Measurements from ENCODE around the gene EPHB1. TPM values are rescaled to one million over a fixed set of nuclear protein-coding genes. Genes with fewer than 3 reads are reported as not detected.
"Not testable (repeated sequence)": the region's sequence is repeated elsewhere in the genome, so short reads cannot be mapped to it uniquely, and the experiment has no call there.

Gene EPHB1
- total RNA-seq, 4 donors from 2014 or later: 2.6 to 5.3 (median 3.1) TPM; not detected in 1

- Histone ChIP-seq H3K9me3 (no peaks in the 10 kb centered on the region), H3K4me1 (no peaks in the 10 kb centered on the region), H3K4me3 (no peak overlapping the region), H3K27me3 (no peaks in the 10 kb centered on the region), H3K36me3 (no peaks in the 10 kb centered on the region), H3K27ac (no peak overlapping the region)
- intact Hi-C loops (cut with DNase I; ENCODE audit: low total_unique reads): no loop called here
- DNase-seq: no peak
- TF ChIP-seq POLR2A (IDR thresholded peaks at IDR 0.05) (no peak), CTCF (IDR thresholded peaks at IDR 0.05) (no peak)
Observed at GRCh38 chr3:135017003-135017893, 222.2 kb downstream of the EPHB1 start.

GRCh38 chr3:135018149-135018923, 223.3 kb downstream of the EPHB1 start:
- TF ChIP-seq CTCF (IDR thresholded peaks at IDR 0.05) (no peak), POLR2A (IDR thresholded peaks at IDR 0.05) (no peak)
- H3K27ac ChIP-seq: no peak overlapping the region
- no peak overlapping the region for H3K4me3 ChIP-seq
- H3K4me1 ChIP-seq: no peaks in the 10 kb centered on the region
- no peaks in the 10 kb centered on the region for H3K27me3 ChIP-seq
- H3K36me3 ChIP-seq: no peaks in the 10 kb centered on the region
- no peaks in the 10 kb centered on the region for H3K9me3 ChIP-seq
- intact Hi-C loops (cut with DNase I; ENCODE audit: low total_unique reads): no loop called here
- no peak for DNase-seq

GRCh38 chr3:135020181-135020580, 225.1 kb downstream of the EPHB1 start:
- no peak for TF ChIP-seq POLR2A (IDR thresholded peaks at IDR 0.05)
- no peak for TF ChIP-seq CTCF (IDR thresholded peaks at IDR 0.05)
- no peaks in the 10 kb centered on the region for H3K36me3 ChIP-seq
- H3K4me1 ChIP-seq: no peaks in the 10 kb centered on the region
- no peak overlapping the region for H3K4me3 ChIP-seq
- no peak overlapping the region for H3K27ac ChIP-seq
- no peaks in the 10 kb centered on the region for H3K9me3 ChIP-seq
- no peaks in the 10 kb centered on the region for H3K27me3 ChIP-seq
- intact Hi-C loops (cut with DNase I; ENCODE audit: low total_unique reads): no loop called here
- DNase-seq: no peak

GRCh38 chr3:135023996-135024658, 229.1 kb downstream of the EPHB1 start:
- intact Hi-C loops (cut with DNase I; ENCODE audit: low total_unique reads): no loop called here
- Histone ChIP-seq H3K9me3 (no peaks in the 10 kb centered on the region), H3K27ac (no peak overlapping the region), H3K4me1 (no peaks in the 10 kb centered on the region), H3K27me3 (no peaks in the 10 kb centered on the region), H3K4me3 (no peak overlapping the region), H3K36me3 (no peaks in the 10 kb centered on the region)
- TF ChIP-seq CTCF (IDR thresholded peaks at IDR 0.05) (no peak), POLR2A (IDR thresholded peaks at IDR 0.05) (no peak)
- DNase-seq: no peak

- H3K36me3 ChIP-seq; intact Hi-C loops (cut with DNase I; ENCODE audit: low total_unique reads); H3K9me3 ChIP-seq; H3K4me1 ChIP-seq; H3K27me3 ChIP-seq; DNase-seq; H3K4me3 ChIP-seq; H3K27ac ChIP-seq: not testable (repeated sequence)
Observed at GRCh38 chr3:135030768-135031615, 235.9 kb downstream of the EPHB1 start.

Measured in uterus (tissue), 4 donors.